GM19467 (cell line): Measurements from ENCODE around the gene TMEM117.

Experiments
- ATAC-seq: cut with Tn5 transposase; IDR thresholded peaks from one replicate; pipeline ENCODE4 v1.9.1; 2021; ENCODE audit warnings: mild to moderate bottlenecking, moderate library complexity; ENCODE audit not compliant: unreplicated experiment

The TMEM117 gene

DNA sequence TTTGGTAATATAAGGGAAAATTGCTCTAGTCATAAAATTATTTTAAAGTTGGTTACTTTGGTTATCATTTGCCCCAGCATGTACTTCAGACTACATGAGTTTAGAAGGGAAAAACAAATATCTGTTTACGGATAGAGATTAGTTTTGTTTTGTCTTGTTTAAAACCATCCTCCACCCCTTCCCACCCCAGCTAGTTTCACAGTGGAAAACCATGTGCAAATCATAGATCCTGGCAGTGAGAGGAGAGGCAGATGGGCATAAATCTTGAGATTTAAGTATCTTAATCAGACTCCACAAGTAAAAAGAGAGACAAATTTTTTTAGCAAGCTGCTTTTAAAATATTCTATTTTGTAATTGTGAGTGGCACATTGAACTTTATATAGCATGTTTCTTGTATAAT, 424.7 kb downstream of the TMEM117 start:
- ATAC-seq = no peak

DNA sequence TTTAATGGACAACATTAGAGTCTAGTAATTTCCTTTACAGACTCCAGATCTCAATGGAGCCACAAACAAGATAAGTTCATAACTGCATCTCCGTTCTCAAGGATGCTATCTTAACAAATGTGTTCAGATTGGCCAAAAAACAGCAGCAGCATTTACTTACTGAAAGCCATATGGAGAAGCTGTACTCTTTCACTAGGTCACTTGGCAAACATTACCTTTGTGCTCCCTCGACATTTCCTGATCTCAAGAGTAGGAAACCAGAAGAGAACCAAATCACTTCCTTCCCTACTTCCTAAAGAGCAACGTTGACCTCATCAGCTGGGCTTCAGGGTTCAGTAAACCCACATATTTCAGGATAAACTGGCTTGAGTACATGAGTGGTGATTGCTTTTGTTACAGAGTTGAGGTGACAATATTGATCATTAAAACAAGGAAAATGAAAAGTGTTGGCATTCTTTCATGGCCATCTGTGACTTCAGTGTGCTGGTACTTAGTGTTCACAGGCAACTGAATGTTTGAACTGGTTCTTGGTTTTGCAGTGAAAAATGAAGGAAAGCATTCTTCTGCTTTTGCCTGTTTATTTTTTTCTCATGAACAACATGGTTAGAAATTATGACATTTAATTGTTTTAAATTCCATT, 449.6 kb downstream of the TMEM117 start:
- no peak for ATAC-seq

DNA sequence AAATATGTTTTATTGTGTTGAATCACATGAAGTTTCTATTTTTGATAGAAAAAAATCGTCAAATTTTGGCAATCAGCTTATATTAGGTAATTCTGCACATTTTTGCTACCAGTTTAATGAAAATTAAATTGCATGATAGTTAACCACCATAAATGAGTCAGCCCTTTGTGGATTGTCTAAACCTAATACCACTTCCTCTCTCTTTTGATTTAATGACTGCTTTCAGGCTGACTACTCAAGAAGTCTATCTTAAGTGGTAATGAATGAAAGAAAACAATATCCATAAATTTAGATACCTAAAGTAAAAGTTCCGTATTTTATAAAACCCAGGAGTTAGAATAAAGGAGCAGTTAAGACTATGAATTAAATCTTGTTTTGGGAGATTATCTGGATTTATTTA, 450.5 kb downstream of the TMEM117 start:
- ATAC-seq = no peak

DNA sequence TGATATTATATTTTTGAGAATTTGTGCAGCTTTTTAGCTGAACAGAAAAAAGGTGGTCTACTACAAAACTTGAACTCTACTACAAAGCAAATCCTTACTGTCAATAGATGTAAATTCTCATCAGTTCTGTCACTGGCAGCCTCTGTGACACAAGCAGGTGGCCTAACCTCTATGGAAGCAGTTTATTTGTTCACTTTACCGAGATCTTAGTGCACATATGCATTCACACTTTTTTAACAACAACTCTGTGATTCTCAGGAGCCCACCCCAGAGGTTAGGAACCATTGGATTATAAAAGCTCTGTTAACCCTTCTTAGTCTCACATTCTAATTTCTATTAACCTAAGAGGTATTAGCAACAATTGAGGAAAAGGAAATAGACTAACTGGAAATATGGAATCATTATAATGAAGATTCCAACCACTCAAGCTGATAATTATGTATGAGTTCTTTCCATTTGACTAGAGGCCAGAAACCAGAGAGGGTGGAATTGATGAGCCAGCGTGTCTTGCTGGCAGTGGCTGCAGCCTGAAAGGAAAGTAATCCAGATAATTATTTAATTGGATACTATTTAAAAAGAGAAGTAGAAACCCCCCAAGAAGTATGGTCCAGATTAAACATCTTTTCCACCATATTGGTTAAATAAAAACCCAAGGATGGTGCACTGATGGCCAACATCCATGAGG, 451.1 kb downstream of the TMEM117 start:
- no peak for ATAC-seq

DNA sequence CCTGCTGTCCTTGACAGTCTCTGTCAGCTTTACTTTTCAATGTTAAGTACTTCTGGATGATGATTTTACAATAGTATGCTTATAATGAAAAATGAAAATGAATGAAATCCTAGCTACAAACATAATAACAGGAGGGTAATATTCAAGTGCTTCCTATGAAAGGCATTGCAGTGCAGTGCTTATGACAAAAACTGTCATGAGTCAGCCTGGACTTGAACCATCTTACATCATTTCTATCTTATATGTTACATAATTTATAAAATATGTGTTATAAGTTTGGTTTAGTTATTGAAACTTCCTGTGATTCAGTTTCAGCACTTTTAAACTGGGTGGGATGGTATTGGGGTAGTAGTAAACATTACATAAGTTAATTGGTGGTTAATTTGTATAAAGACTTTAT, 451.7 kb downstream of the TMEM117 start:
- ATAC-seq = no peak

DNA sequence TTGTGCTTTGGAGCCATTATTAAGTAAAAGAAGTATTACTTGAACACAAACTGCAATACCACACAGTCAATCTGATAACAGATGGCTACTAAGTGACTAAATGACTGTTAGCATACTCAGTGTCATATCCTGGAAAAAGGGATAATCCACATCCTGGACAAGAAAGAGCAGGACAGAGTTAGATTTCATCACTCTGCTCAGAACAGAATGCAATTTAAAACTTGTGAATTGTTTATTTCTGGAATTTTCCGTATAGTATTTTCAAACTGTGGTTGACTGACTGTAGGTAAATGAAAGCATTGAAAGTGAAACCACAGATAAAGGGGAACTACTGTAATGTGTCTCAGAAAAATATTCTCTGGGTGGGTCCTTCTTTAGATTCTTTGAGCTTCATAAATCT, 458.8 kb downstream of the TMEM117 start:
- peak; percentile 93 for ATAC-seq

DNA sequence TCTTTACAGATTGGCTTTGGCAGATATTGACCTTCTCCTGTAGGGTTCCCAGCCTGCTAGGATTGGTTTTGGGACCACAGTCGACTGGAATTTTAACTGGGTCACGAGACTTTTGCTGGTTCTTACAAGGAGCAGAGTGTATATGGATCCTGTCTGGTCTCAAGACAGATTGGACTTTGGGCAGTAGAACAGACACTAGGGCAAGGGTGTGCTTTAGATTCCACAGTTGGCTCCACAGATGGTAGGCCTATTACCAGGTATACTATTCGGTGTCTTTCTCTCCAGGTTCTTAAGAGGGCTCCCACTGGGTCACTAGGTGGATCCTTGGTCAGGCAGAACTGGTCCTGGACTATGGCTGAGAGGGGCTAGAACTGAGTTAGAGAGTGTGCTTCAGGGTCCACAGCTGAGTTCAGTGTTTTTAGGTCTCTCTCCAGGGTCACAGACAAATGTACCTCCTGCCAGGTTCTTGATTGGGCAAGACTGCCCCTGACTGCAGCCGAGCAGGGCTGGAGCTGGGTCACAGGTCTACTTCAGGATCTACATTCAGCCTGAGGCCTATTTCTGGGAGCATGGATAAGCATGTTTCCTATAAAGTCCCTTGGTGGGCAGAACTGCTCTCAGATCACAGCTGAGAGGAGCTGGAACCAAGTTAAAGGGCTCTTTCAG, 460.2 kb downstream of the TMEM117 start:
- ATAC-seq = no peak

DNA sequence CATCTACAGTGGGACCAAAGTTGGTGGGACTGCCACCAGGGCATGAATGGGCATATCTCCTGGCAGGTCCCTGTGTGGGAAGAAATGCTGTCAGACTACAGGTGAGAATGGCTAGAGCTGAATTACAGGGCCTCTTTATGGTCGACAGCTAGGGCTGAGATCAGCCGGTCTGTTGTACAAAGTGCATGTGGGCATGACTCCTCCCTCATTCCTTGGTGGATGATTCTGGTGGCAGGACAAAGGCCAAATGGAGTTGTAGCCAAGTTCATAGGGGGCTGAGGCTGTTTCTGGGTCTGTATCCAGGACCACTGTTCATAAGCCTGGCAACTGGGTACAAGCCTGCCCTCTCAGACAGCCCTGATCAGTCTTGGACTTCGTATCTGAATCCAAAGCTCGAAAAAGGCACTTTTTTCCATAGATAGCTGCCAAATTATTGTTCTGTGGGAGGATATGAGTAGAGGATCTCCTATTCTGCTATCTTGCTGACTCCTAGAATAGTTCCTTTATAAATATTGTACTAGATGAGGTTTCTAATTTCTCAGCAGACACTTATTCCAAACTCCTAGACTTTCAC, 460.8 kb downstream of the TMEM117 start:
- ATAC-seq = no peak

DNA sequence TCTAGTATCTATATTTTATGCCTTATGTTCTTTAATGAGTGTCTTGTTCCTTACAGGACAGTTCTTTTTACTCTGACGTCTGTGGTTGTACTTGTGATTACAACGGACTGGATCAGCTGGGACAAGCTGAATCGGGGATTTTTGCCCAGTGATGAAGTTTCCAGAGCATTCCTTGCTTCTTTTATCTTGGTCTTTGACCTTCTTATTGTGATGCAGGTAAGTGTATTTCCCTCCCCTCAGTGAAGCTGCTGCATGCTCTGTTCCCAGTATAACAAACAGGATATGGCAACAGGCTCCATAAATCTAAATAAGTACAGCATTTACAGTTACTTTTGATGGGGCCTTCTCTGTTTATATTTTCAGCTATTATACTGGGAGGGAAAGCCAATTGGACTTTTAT, 463.6 kb downstream of the TMEM117 start:
- no peak for ATAC-seq

DNA sequence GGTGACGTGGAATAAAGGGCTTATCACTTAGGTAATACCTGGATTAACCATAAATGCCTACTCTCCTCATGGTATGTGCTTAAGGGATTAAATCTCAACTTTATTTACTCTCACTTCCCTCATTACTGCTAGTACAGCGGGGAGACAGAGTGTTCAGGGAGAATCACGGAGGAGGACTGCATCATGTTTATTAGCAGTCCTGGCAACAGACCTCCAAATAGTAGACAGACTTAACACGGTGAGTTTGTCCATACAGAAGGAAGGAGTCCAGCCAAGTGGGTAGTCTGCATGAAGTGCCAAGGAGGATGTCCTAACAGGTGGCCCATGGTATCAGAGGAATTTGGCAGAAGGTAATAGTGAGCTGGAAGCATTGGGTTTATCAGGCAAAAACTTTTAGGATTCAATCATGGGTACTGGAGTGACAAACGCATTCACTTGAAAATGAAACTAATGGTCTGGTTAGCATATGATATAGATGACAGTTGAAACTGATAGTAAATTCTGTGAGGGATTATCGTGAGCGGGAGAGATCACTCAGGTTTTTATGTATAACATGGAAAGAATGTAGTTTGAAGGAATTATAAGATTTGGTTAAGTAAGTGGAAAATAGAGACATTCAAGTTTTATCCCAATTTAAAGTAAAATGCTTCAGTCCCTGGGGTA, 471.8 kb downstream of the TMEM117 start:
- no peak for ATAC-seq

DNA sequence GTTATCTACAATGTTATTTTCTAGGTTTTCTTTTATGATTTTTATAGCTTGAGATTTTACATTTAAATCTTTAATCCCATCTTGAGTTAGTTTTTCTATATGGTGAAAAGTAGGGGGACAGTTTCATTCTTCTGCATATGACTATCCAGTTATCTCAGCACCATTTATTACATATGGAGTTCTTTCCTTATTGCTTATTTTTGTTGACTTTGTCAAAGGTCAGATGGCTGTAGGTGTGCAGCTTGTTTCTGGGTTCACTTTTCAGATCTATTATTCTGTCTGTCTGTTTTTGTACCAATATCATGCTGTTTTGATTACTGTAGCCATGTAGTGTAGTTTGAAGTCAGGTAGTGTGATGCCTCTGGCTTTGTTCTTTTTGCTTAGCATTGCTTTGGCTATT, 477.3 kb downstream of the TMEM117 start:
- no peak for ATAC-seq

DNA sequence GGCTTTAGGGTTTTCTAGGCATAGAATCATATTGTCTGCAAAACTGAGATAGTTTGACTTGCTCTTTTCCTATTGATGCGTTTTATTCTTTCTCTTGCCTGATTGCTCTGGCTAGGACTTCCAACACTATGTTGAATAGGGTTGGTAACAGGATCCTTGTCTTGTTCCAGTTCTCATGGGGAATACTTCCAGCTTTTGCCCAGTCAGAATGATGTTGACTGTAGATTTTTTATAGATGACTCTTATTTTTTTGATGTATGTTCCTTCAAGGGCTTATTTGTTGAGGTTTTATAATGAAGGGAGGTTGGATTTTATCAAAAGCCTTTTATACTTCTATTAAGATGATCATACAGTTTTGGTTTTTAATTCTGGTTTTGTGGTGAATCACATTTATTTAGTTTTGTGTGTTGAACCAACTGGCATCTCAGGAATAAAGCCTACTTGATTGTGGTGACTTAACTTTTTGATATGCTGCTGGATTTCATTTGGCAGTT, 478.2 kb downstream of the TMEM117 start:
- ATAC-seq = no peak

DNA sequence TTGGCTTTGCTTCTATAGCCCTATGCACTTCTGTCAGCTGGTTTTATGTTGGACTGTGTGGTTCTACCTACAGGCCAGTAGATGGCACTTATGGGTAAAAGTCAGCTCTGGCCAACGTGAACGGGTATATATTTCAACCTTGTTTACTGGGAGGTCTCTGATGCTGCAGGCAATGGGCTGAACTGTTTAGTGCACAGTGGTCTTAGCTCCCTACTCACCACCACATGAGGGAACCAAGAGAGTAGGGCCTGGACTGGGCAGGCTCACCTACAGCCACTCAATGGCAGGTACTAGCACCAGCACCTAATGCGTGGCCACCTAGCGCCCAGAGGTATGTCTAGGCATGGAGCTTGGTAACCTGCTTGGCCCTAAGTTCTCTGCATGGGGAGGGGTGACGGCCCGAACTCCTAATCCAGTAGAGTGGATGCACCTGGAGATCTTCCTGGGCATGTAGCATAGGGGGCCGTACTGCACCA, 481.8 kb downstream of the TMEM117 start:
- ATAC-seq = peak; percentile 88

DNA sequence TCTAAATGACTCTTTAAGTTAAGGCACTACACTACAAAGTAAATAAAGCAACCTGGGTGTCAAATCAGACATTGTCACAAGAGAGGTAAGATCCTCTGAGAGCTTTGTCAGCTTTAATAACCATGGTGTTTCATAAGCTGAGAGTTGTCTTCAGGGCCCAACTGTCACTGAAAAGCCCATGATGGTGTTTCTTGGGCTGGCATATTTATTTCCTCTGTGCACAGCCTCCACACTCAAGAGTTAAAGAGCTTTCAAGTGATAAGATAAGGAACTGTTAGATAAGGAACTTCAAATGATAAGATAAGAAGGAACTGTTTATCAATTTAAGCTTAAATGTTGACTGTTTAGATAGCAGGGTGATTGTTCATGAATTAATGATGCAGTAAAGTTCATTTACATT, 495.4 kb downstream of the TMEM117 start:
- no peak for ATAC-seq

DNA sequence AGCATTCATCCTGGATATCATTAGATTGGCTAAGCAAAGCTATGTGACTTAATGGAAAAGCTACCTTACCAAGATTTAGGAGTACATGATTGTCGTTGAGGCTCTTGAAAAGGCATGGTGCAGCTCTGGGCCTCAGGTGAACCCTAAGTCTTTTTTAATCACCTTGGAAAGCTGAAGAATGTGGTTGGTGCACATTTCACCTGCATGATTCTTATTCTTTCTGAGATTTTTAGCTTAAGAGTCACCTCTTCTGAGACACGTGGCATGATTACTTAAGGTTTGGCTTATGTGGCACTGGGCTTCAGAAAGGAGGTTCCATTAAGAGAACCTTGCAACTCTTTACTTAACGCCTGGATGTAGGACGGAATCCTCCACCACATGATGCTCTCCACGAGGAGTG, 498.5 kb downstream of the TMEM117 start:
- ATAC-seq = no peak

DNA sequence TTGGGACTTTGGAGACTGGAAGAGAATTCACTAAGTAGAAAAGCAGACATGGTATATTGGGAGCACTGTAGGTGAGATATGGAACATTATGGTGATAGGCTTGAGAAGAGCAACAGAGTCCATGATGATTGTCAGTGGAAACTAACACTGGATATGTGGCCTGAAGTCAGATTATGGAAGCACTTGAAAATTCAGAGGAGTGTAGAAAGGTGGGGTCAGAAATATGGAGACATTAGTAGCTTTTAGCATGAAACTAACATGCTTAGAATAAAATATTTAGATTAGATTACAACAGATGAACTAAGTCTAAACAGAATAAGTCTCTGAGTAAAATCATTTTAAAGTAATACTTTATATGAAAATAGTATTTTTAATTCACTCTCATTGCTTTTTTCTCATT, 499.1 kb downstream of the TMEM117 start:
- no peak for ATAC-seq

DNA sequence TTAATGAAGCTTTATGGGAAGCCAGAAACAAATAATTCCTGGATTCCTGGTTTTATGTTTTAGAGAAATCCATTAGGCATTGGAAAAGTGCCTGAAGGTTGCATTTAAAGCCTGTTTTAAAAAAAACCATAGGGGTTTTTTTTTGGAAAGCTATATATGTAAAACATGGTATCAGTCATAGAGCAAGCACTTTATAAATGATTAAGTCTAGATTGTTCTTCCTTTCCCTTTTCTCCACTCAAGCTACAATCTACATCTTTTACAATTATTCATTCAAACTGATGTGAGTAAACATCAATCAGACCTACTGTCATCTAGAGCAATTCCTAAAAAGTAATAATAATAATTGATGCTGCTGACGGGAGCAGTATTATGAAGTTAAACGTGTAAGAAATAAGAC, 500.7 kb downstream of the TMEM117 start:
- no peak for ATAC-seq

DNA sequence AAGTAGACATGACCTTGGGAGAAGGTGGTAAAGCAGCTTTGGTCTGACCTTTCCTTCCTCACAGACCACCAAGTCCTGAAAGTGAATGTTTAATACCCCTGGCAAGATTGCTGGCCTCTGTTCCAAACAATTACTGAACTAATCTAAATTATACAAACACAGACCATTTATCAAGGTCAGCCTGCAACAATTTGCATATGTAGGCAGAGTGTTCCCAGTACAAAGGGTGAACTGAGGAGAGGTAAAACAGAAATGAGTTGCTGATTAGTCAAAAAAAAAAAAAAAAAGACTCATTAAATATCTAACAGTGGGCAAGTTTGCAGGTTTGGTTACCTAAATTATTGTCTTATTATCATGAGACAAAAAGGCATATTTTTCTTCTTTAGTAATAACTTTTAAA, 506.5 kb downstream of the TMEM117 start:
- ATAC-seq = no peak

DNA sequence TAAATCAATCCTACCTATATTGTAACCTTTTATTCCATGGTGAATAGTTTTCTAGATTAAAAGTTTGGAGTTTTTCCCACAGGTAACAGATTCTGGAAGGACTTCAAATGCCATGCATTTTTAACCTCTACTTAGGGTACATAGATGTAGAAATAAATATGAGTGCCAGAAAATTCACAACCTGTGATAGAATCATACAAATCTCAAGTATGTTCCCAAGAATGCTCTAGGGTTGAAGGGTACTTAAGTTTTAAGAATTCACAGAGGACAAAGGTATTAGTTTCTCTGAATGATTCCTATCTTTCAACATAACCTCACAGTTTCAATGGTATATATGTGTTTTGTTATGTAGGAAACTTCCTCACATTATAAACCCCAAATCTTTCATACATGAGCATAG, 511.3 kb downstream of the TMEM117 start:
- ATAC-seq = no peak

DNA sequence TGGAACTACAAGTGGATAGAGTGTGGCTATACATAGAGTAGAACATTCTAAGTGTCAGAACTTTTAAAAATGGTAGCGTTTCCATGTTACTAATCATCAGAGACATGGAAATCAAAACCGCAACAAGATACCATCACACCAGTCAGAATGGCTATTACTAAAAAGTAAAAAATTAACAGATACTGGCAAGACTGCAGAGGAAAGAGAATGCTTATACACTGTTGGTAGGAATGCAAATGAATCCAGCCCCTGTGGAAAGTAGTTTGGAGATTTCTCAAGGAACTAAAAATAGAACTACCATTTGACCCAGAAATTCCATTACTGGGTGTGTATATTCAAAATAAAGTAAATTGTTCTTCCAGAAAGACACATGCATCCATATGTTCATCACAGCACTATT, 521.6 kb downstream of the TMEM117 start:
- ATAC-seq = no peak

DNA sequence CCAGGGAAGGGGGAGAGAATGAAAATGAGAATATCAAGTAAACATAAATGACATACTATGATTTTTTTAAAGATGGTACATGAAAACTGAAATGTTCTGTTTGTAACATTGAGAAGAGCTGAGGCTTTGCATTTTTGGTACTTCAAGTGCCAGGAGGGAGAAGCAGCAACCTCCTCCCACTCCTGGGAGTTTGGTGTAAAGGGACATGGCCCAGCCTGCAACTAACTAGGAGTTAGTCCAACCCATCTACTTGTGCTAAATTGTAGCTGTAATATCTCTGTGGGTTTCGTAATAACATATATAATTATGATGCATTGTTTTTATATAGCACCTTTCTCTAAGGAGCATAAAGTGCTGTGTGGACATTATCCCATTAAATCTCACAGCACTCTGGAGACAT, 522.8 kb downstream of the TMEM117 start:
- no peak for ATAC-seq
